ENCODE measurements around the gene PLB1.

Gene PLB1

DNA sequence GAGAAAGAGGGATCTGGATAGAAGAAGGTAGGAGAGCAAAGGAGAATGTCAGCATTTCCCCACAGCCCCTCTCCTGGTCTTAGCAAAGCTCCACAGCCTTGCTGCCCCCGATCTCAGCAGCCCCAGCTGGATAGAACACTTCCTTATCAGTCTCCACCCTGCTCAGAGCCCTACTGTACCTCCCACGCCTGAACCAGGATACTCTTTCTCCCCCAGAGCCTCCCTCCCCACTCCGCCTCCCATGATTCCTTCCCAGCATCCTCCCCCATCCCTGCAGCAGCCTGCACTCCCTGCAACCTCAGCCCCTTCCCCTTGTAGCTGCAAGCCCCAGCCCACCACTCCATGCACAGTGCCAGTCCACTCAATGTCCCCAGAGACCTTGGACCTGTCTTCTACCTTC, 25.8 kb downstream of the PLB1 start:
- WGBS, 2 donors (ENCODE audit: extremely low coverage in 2 of 2, insufficient read length in 2 of 2, insufficient replicate concordance in 1 of 2), result no CpG with 5 or more reads among the region's 3 CpGs
- H3K27me3 ChIP-seq (ENCODE audit: control insufficient read depth in 3 of 3, insufficient read depth in 3 of 3, low read depth in 1 of 3, low read length in 3 of 3), result peaks cover 0 to 41% (median 0%) of the 10 kb centered on the region in 3 experiments

DNA sequence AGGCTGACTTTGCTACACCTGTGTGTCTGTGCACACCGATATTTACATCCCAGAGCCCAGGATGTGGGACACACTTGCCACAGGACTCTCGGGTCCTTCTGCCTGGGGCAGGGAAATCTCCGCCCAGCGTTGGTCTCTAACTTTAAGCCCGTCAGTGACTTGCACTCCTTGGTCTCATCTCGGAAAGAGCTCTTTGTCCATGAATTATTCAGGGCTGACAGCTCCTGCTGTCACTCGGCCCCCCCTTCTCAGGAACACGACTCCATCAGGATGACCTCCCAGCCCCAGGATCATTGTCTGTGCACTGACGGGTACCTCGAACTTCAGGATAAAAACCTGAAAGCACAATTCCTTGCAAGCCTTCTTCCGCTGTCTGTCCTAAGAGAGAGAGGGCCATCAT, 26.6 kb downstream of the PLB1 start:
- Histone ChIP-seq H2BK15ac (ENCODE audit: low read length) (no peak overlapping the region), H3K4me1 (ENCODE audit: control insufficient read depth in 2 of 2, insufficient read depth in 1 of 2, low read depth in 1 of 2, low read length in 2 of 2) (peaks cover 7 to 21% of the 10 kb centered on the region in 2 donors), H4K8ac (ENCODE audit: low read depth, low read length) (no peak overlapping the region), H4K91ac (ENCODE audit: low read depth, low read length, poor library complexity) (no peak overlapping the region), H3K4me3 (ENCODE audit: low read length in 2 of 2) (no peak overlapping the region), H3K4me2 (ENCODE audit: insufficient read depth, low read length, poor library complexity, severe bottlenecking) (no peak overlapping the region), H2BK5ac (ENCODE audit: low read length) (no peak overlapping the region), H3K14ac (ENCODE audit: low read length) (no peak overlapping the region), H2AK5ac (ENCODE audit: low read depth, low read length) (no peak overlapping the region), H3K27me3 (ENCODE audit: control insufficient read depth in 3 of 3, insufficient read depth in 3 of 3, low read depth in 1 of 3, low read length in 3 of 3) (peaks cover 0 to 40% (median 0%) of the 10 kb centered on the region in 3 experiments), H3K79me1 (ENCODE audit: low read depth, low read length) (no peaks in the 10 kb centered on the region), H3K9ac (ENCODE audit: low read depth, low read length, poor library complexity) (no peak overlapping the region), H3K36me3 (replicated peaks in 1 of 2; ENCODE audit: control insufficient read depth in 2 of 2, insufficient read depth in 2 of 2, low read length in 2 of 2) (no peaks in the 10 kb centered on the region), H3K4ac (ENCODE audit: low read length) (no peak overlapping the region), H3K23ac (ENCODE audit: low read depth, low read length, poor library complexity) (no peak overlapping the region), H3K18ac (ENCODE audit: low read length) (no peak overlapping the region), H2BK12ac (ENCODE audit: low read length) (no peak overlapping the region), H2BK120ac (ENCODE audit: low read depth, low read length) (no peak overlapping the region), H3K9me3 (replicated peaks in 1 of 2; ENCODE audit: control insufficient read depth in 2 of 2, insufficient read depth in 1 of 2, low read depth in 1 of 2, low read length in 2 of 2) (no peaks in the 10 kb centered on the region), H2AFZ (ENCODE audit: low read length) (peak overlapping the region; percentile 2), H3K27ac (replicated peaks; ENCODE audit: low read length) (no peak overlapping the region)
- no CpG with 5 or more reads among the region's 11 CpGs for WGBS, 2 donors (ENCODE audit: extremely low coverage in 2 of 2, insufficient read length in 2 of 2, insufficient replicate concordance in 1 of 2)
- DNase-seq (ENCODE audit: low spot score), result peak; percentile 30

More for the DNA sequence above, 25.8 kb downstream of the PLB1 start:
- no peak overlapping the region for H2BK15ac ChIP-seq (ENCODE audit: low read length)
- no peak overlapping the region for H2AFZ ChIP-seq (ENCODE audit: low read length)
- peak overlapping the region; percentile 68 for H3K23ac ChIP-seq (ENCODE audit: low read depth, low read length, poor library complexity)
- no peak overlapping the region for H2BK5ac ChIP-seq (ENCODE audit: low read length)
- no peaks in the 10 kb centered on the region for H3K9me3 ChIP-seq (replicated peaks in 1 of 2; ENCODE audit: control insufficient read depth in 2 of 2, insufficient read depth in 1 of 2, low read depth in 1 of 2, low read length in 2 of 2)
- H3K4ac ChIP-seq (ENCODE audit: low read length), result no peak overlapping the region
- DNase-seq (ENCODE audit: low spot score), result no peak
- peak overlapping the region; percentile 60 for H3K18ac ChIP-seq (ENCODE audit: low read length)
- peak overlapping the region; percentile 32 for H4K91ac ChIP-seq (ENCODE audit: low read depth, low read length, poor library complexity)
- no peak overlapping the region for H4K8ac ChIP-seq (ENCODE audit: low read depth, low read length)
- H3K27ac ChIP-seq (replicated peaks; ENCODE audit: low read length), result no peak overlapping the region
- no peak overlapping the region for H3K4me2 ChIP-seq (ENCODE audit: insufficient read depth, low read length, poor library complexity, severe bottlenecking)
- no peak overlapping the region for H3K14ac ChIP-seq (ENCODE audit: low read length)
- peak overlapping the region; percentile 78 for H2AK5ac ChIP-seq (ENCODE audit: low read depth, low read length)
- no peak overlapping the region for H2BK12ac ChIP-seq (ENCODE audit: low read length)
- no peak overlapping the region for H2BK120ac ChIP-seq (ENCODE audit: low read depth, low read length)
- H3K4me1 ChIP-seq (ENCODE audit: control insufficient read depth in 2 of 2, insufficient read depth in 1 of 2, low read depth in 1 of 2, low read length in 2 of 2), result peaks cover 7 to 21% of the 10 kb centered on the region in 2 donors
- H3K9ac ChIP-seq (ENCODE audit: low read depth, low read length, poor library complexity), result no peak overlapping the region
- H3K36me3 ChIP-seq (replicated peaks in 1 of 2; ENCODE audit: control insufficient read depth in 2 of 2, insufficient read depth in 2 of 2, low read length in 2 of 2), result no peaks in the 10 kb centered on the region
- H3K4me3 ChIP-seq (ENCODE audit: low read length in 2 of 2), result no peak overlapping the region
- no peaks in the 10 kb centered on the region for H3K79me1 ChIP-seq (ENCODE audit: low read depth, low read length)

DNA sequence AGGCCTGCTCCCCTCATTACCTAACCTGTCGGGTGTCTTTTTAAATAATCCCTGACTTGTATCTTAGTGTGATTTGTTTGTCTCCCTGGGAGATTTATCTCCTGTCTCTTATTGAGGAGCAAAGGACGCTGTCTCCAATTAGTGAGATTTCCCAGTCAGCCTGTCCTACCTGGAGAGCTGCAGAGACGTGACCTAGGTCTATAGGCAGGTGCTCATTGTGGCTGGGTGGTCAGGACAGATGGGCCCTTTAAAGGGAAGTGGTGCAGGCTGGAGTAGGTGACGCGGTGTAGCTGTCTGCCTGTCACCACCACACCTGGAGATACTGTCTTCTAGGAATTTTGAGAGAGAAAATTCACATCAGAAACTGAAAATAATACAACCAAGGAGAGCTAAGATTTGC, 28.0 kb downstream of the PLB1 start:
- no peak overlapping the region for H3K27ac ChIP-seq (replicated peaks; ENCODE audit: low read length)
- H2AK5ac ChIP-seq (ENCODE audit: low read depth, low read length), result no peak overlapping the region
- no peak overlapping the region for H4K8ac ChIP-seq (ENCODE audit: low read depth, low read length)
- H3K9ac ChIP-seq (ENCODE audit: low read depth, low read length, poor library complexity), result no peak overlapping the region
- H3K4me3 ChIP-seq (ENCODE audit: low read length in 2 of 2), result no peak overlapping the region
- peaks cover 0 to 50% (median 0%) of the 10 kb centered on the region in 3 experiments for H3K27me3 ChIP-seq (ENCODE audit: control insufficient read depth in 3 of 3, insufficient read depth in 3 of 3, low read depth in 1 of 3, low read length in 3 of 3)
- no peak overlapping the region for H3K23ac ChIP-seq (ENCODE audit: low read depth, low read length, poor library complexity)
- no peak overlapping the region for H2BK12ac ChIP-seq (ENCODE audit: low read length)
- no peak overlapping the region for H3K14ac ChIP-seq (ENCODE audit: low read length)
- H4K91ac ChIP-seq (ENCODE audit: low read depth, low read length, poor library complexity), result no peak overlapping the region
- no peak overlapping the region for H2BK15ac ChIP-seq (ENCODE audit: low read length)
- peaks cover 7 to 25% of the 10 kb centered on the region in 2 donors for H3K4me1 ChIP-seq (ENCODE audit: control insufficient read depth in 2 of 2, insufficient read depth in 1 of 2, low read depth in 1 of 2, low read length in 2 of 2)
- no peak overlapping the region for H3K18ac ChIP-seq (ENCODE audit: low read length)
- H2BK5ac ChIP-seq (ENCODE audit: low read length), result no peak overlapping the region
- H3K36me3 ChIP-seq (replicated peaks in 1 of 2; ENCODE audit: control insufficient read depth in 2 of 2, insufficient read depth in 2 of 2, low read length in 2 of 2), result no peaks in the 10 kb centered on the region
- no peak for DNase-seq (ENCODE audit: low spot score)
- H3K4me2 ChIP-seq (ENCODE audit: insufficient read depth, low read length, poor library complexity, severe bottlenecking), result no peak overlapping the region
- no peak overlapping the region for H3K4ac ChIP-seq (ENCODE audit: low read length)
- no peaks in the 10 kb centered on the region for H3K9me3 ChIP-seq (replicated peaks in 1 of 2; ENCODE audit: control insufficient read depth in 2 of 2, insufficient read depth in 1 of 2, low read depth in 1 of 2, low read length in 2 of 2)
- WGBS, 2 donors (ENCODE audit: extremely low coverage in 2 of 2, insufficient read length in 2 of 2, insufficient replicate concordance in 1 of 2), result no CpG with 5 or more reads among the region's 5 CpGs
- H2BK120ac ChIP-seq (ENCODE audit: low read depth, low read length), result no peak overlapping the region
- no peaks in the 10 kb centered on the region for H3K79me1 ChIP-seq (ENCODE audit: low read depth, low read length)
- H2AFZ ChIP-seq (ENCODE audit: low read length), result no peak overlapping the region

DNA sequence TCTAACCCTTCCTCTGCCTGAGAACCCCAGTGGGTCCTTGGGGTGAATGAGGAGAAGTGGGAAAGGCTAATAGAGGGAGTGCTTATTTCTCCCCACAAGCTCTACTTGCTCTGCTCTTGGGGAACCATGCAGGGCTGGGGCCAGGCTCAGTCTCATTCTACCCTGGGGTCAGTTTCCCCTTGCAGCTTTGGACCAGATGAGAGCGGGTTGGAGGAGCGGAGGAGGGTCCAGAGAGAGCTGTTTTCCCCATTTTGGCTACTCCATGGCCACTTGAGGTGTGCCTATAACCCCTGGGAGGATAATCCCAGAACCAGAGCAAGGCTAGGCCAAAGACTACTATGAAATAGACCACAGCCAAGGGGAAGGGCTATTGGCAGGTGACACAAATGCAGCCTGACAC, 29.6 kb downstream of the PLB1 start:
- peaks cover 0 to 51% (median 0%) of the 10 kb centered on the region in 3 experiments for H3K27me3 ChIP-seq (ENCODE audit: control insufficient read depth in 3 of 3, insufficient read depth in 3 of 3, low read depth in 1 of 3, low read length in 3 of 3)
- H3K4me3 ChIP-seq (ENCODE audit: low read length in 2 of 2), result no peak overlapping the region
- H3K36me3 ChIP-seq (replicated peaks in 1 of 2; ENCODE audit: control insufficient read depth in 2 of 2, insufficient read depth in 2 of 2, low read length in 2 of 2), result no peaks in the 10 kb centered on the region
- H3K4me2 ChIP-seq (ENCODE audit: insufficient read depth, low read length, poor library complexity, severe bottlenecking), result no peak overlapping the region
- no peak overlapping the region for H2BK12ac ChIP-seq (ENCODE audit: low read length)
- H3K4ac ChIP-seq (ENCODE audit: low read length), result no peak overlapping the region
- H2BK120ac ChIP-seq (ENCODE audit: low read depth, low read length), result no peak overlapping the region
- H2BK15ac ChIP-seq (ENCODE audit: low read length), result no peak overlapping the region
- peak overlapping the region; percentile 26 for H3K14ac ChIP-seq (ENCODE audit: low read length)
- H3K18ac ChIP-seq (ENCODE audit: low read length), result no peak overlapping the region
- H4K8ac ChIP-seq (ENCODE audit: low read depth, low read length), result no peak overlapping the region
- no peaks in the 10 kb centered on the region for H3K9me3 ChIP-seq (replicated peaks in 1 of 2; ENCODE audit: control insufficient read depth in 2 of 2, insufficient read depth in 1 of 2, low read depth in 1 of 2, low read length in 2 of 2)
- no peak overlapping the region for H3K23ac ChIP-seq (ENCODE audit: low read depth, low read length, poor library complexity)
- WGBS, 2 donors (ENCODE audit: extremely low coverage in 2 of 2, insufficient read length in 2 of 2, insufficient replicate concordance in 1 of 2), result no CpG with 5 or more reads among the region's 2 CpGs
- H3K27ac ChIP-seq (replicated peaks; ENCODE audit: low read length), result no peak overlapping the region
- DNase-seq (ENCODE audit: low spot score), result no peak
- H3K79me1 ChIP-seq (ENCODE audit: low read depth, low read length), result no peaks in the 10 kb centered on the region
- peak overlapping the region; percentile 72 for H3K9ac ChIP-seq (ENCODE audit: low read depth, low read length, poor library complexity)
- H2AK5ac ChIP-seq (ENCODE audit: low read depth, low read length), result peak overlapping the region; percentile 21
- H2AFZ ChIP-seq (ENCODE audit: low read length), result no peak overlapping the region
- no peak overlapping the region for H2BK5ac ChIP-seq (ENCODE audit: low read length)
- H3K4me1 ChIP-seq (ENCODE audit: control insufficient read depth in 2 of 2, insufficient read depth in 1 of 2, low read depth in 1 of 2, low read length in 2 of 2), result peaks cover 7 to 26% of the 10 kb centered on the region in 2 donors
- H4K91ac ChIP-seq (ENCODE audit: low read depth, low read length, poor library complexity), result no peak overlapping the region
